Immature natural killer cell (primary cell): ENCODE data around the gene DTX4. TPM values are rescaled to one million over a fixed set of nuclear protein-coding genes. Genes with fewer than 3 reads are reported as not detected.

Experiments used
- DNase-seq, 3 donors: peaks; one replicate each; pipeline ENCODE4 v3.0.0; 2022; ENCODE audit warnings: mixed read lengths in 1 of 3
- H3K27ac Mint-ChIP-seq, 6 donors: one replicate each; pipeline ENCODE4 v1.8.0; 2020; ENCODE audit warnings: mixed read lengths in 6 of 6, mild to moderate bottlenecking in 5 of 6, inconsistent platforms in 4 of 6, moderate library complexity in 3 of 6
- H3K27me3 Mint-ChIP-seq, 3 donors: one replicate each; pipeline ENCODE4 v1.8.0; 2020 to 2021; ENCODE audit warnings: low read depth in 3 of 3, mild to moderate bottlenecking in 3 of 3, mixed read lengths in 3 of 3, moderate library complexity in 3 of 3, inconsistent platforms in 1 of 3
- H3K36me3 Mint-ChIP-seq, 3 donors: one replicate each; pipeline ENCODE4 v1.8.0; 2020; ENCODE audit warnings: mixed read lengths in 3 of 3, inconsistent platforms in 2 of 3, mild to moderate bottlenecking in 2 of 3
- H3K4me1 Mint-ChIP-seq, 2 donors: one replicate each; pipeline ENCODE4 v1.8.0; 2020; ENCODE audit warnings: inconsistent platforms in 2 of 2, mild to moderate bottlenecking in 2 of 2, mixed read lengths in 2 of 2, moderate library complexity in 1 of 2
- H3K4me3 Mint-ChIP-seq, 5 donors: one replicate each; pipeline ENCODE4 v1.8.0; 2020; ENCODE audit warnings: mild to moderate bottlenecking in 5 of 5, mixed read lengths in 5 of 5, inconsistent platforms in 3 of 5, moderate library complexity in 3 of 5
- H3K9me3 Mint-ChIP-seq, 6 donors: one replicate each; pipeline ENCODE4 v1.8.0; 2020; ENCODE audit warnings: mild to moderate bottlenecking in 6 of 6, mixed read lengths in 6 of 6, inconsistent platforms in 4 of 6, moderate library complexity in 3 of 6
- polyA plus RNA-seq, 3 donors: library from polyadenylated mRNA; unstranded; fragments of 300-500 nt; fragmentation: Illumina TruSeq; gene quantifications; one replicate each; pipeline ENCODE4 v1.2.3, GENCODE V29; 2021

DTX4 gene
- polyA plus RNA-seq, 3 donors from 2014 or later, result 0.16 to 1.2 (median 0.22) TPM

DNA sequence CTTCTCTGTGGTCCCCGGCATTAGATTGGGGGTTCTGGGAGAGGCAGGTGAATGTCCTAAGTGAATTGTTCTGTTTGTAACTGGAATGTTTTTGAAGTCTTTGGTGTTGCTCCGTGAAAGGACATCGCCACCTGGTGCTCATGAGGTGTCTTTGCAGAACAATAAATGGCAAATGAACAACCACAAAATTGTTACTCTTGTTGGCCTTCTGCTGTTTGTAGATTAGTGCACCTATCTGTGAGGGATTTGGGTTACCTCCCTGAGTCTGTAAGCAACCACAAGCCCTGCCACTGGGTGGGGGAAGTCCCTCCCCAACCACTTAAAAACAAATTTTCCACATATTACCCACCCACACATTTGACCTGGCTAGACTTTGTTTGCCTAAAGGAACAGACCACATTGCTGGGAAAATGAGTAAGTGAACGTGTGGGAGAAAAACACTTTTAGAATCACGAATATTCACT is 36.1 kb downstream of the DTX4 start:
- H3K4me1 Mint-ChIP-seq, result peaks cover 6 to 16% of the 10 kb centered on the region in 2 donors
- no peaks in the 10 kb centered on the region for H3K36me3 Mint-ChIP-seq
- peaks cover 4 to 9% (median 8%) of the 10 kb centered on the region in 3 donors for H3K27me3 Mint-ChIP-seq
- H3K9me3 Mint-ChIP-seq, result no peaks in the 10 kb centered on the region
- H3K4me3 Mint-ChIP-seq, result peak overlapping the region in 2 of 5 donors; percentile 22 to 55
- peak in 2 of 3 donors; percentile 19 to 25 for DNase-seq
- no peak overlapping the region for H3K27ac Mint-ChIP-seq

DNA sequence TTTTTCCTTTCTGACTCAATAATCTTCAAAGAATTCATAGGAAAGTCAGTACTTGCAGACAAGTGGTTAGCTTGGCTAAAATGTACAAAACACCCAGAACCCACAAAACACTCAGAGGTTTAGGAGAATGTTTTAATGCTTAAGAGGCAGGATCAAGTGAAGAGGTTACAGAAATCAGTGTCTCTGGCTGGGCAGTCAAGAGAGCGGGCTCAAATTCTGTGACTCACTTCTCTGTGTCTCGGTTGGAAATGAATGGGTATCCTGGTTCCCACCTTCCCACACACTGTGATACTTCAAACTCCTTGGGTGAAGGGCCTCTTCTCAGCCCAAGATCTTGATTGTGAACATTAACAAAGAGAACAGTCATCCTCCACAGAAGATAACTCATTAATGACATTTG is 37.0 kb downstream of the DTX4 start:
- Mint-ChIP-seq H3K4me1 (peaks cover 6 to 16% of the 10 kb centered on the region in 2 donors), H3K9me3 (no peaks in the 10 kb centered on the region), H3K27me3 (peaks cover 4 to 9% (median 8%) of the 10 kb centered on the region in 3 donors), H3K4me3 (no peak overlapping the region), H3K36me3 (no peaks in the 10 kb centered on the region), H3K27ac (no peak overlapping the region)
- no peak for DNase-seq

DNA sequence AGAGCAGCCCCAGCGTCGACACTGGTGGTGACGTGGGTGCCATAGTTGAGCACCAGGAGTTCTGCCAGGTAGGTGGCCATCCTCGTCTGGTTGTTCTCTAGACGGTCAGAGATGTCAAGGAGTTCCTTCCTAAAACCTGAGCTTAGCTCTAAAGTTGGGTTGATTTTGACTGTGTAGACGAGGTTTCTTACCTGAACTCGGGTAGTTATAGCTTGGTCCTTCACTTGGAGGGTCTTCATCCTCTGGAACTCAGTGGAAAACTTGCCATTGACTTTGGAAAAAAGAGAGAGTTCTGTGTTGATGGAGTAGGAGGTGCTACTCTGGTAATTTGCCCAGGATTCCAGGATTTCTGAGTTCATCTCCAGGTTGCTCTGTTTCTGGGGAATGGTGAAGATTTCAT is 40.3 kb downstream of the DTX4 start:
- Mint-ChIP-seq H3K27ac (peak overlapping the region in 1 of 6 donors; percentile 9), H3K4me3 (no peak overlapping the region), H3K27me3 (peaks cover 4 to 9% (median 7%) of the 10 kb centered on the region in 3 donors), H3K9me3 (no peaks in the 10 kb centered on the region), H3K36me3 (no peaks in the 10 kb centered on the region), H3K4me1 (peaks cover 4 to 25% of the 10 kb centered on the region in 2 donors)
- DNase-seq, result no peak

DNA sequence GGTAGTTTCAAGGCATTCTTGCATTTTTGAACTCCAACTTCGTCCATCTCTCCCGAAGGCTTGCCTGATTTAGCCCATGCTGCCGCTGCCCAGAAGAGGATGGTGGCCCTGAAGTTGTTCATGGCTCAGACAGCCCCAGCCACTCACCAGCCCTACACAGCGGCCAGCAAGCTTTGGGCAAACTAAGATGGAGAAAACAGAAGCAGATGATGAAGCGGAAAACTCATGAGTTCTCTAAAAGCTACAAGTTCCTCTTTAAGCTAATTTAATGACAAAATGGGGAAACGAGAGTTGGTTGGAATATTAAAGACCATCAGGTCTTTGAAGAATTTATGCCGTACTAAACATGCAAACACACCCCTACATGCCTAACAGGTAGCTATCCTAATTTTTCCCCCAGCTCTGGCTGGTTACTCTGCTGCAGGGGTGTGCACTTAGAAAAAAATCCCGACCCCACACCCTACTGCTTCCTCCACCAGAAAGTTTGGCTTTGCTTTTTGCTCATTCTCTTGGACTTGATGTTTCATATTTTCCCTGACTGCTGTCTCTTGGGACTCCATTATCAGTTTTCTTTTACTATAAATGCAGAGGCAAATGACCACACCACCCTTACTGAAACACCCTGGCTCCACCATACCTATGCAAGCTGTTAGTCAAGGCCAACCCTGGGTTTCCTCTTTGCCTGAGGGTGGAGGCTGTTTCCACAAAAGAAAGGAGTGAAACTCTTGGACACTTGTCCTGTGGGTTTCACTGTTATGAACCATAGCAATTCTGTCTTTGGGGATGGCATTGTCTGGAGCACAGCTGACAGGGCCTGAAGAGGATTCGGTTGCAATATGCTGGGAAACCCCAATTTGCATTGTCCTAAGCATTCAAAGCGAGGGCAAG is 41.1 kb downstream of the DTX4 start, which contains the start of gene MPEG1:
Gene MPEG1 (minus strand): TSS at position 184 of the 888 bp plus-strand sequence. CDS start 62 bp downstream, at position 122.
- H3K27me3 Mint-ChIP-seq, result peaks cover 0 to 7% (median 7%) of the 10 kb centered on the region in 3 donors
- no peak within 1 kb of the TSS for H3K4me3 Mint-ChIP-seq
- H3K9me3 Mint-ChIP-seq, result no peaks in the 10 kb centered on the region
- peak within 1 kb of the TSS in 2 of 6 donors; percentile 9 to 61 for H3K27ac Mint-ChIP-seq
- H3K4me1 Mint-ChIP-seq, result peaks cover 0 to 21% of the 10 kb centered on the region in 2 donors
- DNase-seq, result no peak
- H3K36me3 Mint-ChIP-seq, result no peaks in the 10 kb centered on the region

DNA sequence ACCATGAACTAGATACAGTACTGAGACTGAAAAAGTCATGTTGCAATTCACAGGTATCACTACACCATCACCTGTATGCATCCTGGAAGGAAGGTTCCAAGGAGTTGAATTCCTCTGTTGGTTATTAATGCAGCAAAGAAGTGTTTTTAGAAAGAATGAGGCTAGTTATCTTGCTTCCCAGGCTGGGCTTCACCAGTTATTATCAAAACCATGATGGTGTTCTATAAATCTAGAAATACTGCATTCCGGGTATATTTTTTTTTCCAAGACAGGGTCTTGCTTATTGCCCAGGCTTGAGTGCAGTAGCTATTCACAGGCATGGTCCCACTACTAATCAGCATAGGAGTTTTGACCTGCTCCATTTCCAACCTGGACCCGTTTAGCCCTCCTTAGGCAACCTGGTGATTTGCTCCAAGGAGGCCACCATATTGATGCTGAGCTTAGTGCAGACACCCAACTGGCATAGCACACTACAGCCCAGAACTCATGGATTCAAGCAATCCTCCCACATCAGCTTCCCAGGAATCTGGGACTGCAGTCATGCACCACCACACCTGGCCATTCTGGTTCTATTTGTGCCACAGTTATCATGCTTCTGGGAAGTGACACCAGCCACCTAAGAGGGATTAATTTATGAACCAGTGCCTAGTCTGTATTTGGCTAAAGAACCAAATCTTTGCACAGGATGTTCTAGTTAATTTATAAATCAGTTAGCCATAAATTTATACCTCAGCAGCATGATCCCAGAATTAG is 42.4 kb downstream of the DTX4 start:
- no peaks in the 10 kb centered on the region for H3K36me3 Mint-ChIP-seq
- H3K27me3 Mint-ChIP-seq, result peaks cover 0 to 7% (median 7%) of the 10 kb centered on the region in 3 donors
- H3K27ac Mint-ChIP-seq, result no peak overlapping the region
- peaks cover 0 to 12% of the 10 kb centered on the region in 2 donors for H3K4me1 Mint-ChIP-seq
- H3K4me3 Mint-ChIP-seq, result no peak overlapping the region
- no peaks in the 10 kb centered on the region for H3K9me3 Mint-ChIP-seq
- no peak for DNase-seq

DNA sequence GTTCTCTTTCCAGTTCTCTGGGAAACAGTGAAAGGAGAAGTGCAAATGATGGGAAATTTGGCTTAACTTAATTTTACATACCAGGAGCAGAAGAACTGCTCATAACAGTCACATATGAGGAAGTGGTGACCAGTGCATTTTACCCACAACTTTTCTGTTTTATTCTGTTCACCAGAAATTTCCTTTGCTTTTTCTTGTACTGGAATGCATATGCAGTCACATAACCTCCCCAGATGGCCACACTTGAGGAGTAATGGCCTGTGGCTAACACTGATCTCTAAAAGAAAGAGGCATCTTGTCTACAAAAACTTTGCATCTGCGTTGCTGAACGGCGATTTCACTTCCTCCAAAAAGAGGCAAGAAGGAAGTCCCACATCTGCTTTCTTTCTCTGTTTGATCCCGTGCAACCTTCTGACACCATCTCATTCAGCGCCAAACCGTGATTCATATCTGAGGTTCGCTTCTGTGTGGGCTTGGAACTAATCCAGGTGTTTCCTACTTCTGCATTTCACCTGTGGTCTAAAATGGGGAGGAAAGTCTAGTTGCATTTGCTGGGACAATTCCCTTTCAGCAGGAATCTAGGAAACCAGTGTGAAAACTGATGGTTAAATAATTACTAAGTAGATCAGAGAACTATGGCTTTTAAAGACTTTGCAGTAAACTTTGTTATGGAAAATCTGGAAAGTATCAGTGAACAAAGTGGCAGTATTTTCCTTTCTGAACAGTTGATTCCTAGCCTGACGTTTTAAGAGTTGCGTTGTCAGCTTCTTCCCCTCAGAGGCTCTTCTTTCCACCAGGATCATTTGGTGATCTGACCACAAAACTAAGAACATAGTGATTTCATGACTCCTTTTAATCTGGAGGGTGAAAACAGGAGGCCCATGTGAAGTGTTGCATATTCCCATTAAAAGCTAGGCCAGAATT is 45.0 kb downstream of the DTX4 start:
- Mint-ChIP-seq H3K4me1 (peaks cover 0 to 12% of the 10 kb centered on the region in 2 donors), H3K4me3 (peak overlapping the region in 1 of 5 donors; percentile 25), H3K27ac (no peak overlapping the region), H3K36me3 (peaks cover 0 to 3% (median 0%) of the 10 kb centered on the region in 3 donors), H3K27me3 (no peaks in the 10 kb centered on the region), H3K9me3 (no peaks in the 10 kb centered on the region)
- DNase-seq, result peak in 1 of 3 donors; percentile 5

DNA sequence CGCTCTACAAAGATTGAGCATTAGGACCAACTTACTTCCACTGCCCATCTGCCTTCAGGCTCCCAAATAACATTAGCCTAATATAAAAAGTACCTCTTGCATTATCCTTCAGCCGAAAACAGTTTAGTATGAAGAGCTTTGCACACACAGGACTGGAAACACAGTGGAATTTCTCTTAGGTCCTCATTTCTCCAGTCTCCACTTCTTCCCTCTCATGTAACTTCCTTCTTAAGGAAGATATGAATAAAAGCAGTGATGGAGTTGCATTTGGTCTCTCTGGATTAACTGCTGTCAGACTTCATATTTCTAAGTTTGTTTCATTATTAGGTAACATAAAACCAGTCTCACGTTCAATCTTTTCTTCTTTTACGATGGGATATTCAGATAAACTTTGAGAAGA is 46.4 kb downstream of the DTX4 start:
- no peaks in the 10 kb centered on the region for H3K27me3 Mint-ChIP-seq
- DNase-seq, result no peak
- H3K4me1 Mint-ChIP-seq, result peaks cover 0 to 13% of the 10 kb centered on the region in 2 donors
- no peak overlapping the region for H3K4me3 Mint-ChIP-seq
- no peaks in the 10 kb centered on the region for H3K9me3 Mint-ChIP-seq
- no peak overlapping the region for H3K27ac Mint-ChIP-seq
- H3K36me3 Mint-ChIP-seq, result peaks cover 0 to 3% (median 0%) of the 10 kb centered on the region in 3 donors

DNA sequence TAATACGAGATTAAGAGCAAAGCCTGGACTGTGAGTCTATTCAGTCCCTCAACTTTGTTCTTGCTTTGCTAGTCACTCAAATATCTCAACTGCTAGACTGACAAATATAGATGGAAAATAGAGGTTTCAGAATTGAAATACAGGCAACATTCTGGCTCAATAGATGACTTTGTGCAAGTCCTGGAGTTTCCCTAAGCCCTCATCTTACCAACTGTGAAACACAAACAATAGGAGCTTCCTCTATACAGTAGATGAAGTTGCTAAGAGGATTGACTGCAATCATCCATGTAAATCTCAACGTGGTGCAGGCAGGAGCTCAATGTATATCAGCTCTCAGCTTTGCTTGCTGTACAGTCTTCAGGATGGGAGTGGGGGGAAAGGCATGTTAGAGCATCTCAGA is 47.0 kb downstream of the DTX4 start:
- H3K27me3 Mint-ChIP-seq, result no peaks in the 10 kb centered on the region
- H3K4me3 Mint-ChIP-seq, result no peak overlapping the region
- peaks cover under 1 to 19% of the 10 kb centered on the region in 2 donors for H3K4me1 Mint-ChIP-seq

DNA sequence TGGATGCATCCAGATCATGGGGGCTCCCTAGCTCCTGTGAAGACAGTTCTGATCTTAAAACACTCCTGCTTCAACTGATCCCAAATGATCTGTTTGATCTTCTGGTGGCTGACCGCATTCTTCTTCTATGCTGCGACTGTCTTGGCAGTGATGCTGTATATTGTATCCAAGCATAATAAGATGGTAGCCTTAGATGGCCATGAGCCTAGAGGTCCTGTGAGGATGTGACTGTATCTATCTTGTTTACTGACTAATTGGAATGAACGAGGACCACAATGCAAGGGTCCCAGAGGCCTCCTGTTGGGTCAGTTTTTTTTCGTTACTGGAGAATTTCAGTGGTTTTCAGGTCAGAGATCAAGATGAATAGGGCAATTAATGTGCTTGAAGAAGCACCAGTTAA is 47.9 kb downstream of the DTX4 start:
- H3K27me3 Mint-ChIP-seq, result peaks cover 0 to 4% (median 0%) of the 10 kb centered on the region in 3 donors

More for the DNA sequence above, 47.0 kb downstream of the DTX4 start:
- no peak for DNase-seq
- no peaks in the 10 kb centered on the region for H3K9me3 Mint-ChIP-seq
- no peak overlapping the region for H3K27ac Mint-ChIP-seq
- H3K36me3 Mint-ChIP-seq, result peaks cover 0 to 3% (median 0%) of the 10 kb centered on the region in 3 donors

DNA sequence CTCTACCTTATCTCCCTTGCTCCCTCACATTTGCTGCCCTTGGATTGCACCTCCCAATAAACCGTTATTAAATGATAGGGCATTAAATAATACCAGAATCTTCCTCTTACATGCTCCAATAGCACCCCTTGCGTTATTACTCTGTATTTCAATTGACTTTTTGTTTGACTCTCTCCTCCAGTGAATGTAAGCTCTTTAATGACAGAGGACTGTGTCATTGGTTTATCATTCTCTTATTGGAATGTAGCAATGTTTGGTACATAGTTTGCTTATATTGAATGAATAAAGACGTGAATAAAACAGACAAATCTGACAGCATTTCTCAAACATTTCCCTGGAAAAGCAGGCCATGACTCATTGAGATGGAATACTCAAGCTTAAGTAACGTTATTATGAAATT is 49.5 kb downstream of the DTX4 start:
- no peak for DNase-seq
- Mint-ChIP-seq H3K36me3 (peaks cover 0 to 3% (median 0%) of the 10 kb centered on the region in 3 donors), H3K27me3 (peaks cover 0 to 4% (median 0%) of the 10 kb centered on the region in 3 donors), H3K4me3 (no peak overlapping the region), H3K27ac (no peak overlapping the region), H3K4me1 (peaks cover 3 to 25% of the 10 kb centered on the region in 2 donors), H3K9me3 (no peaks in the 10 kb centered on the region)

More for the DNA sequence above, 47.9 kb downstream of the DTX4 start:
- Mint-ChIP-seq H3K36me3 (peaks cover 0 to 3% (median 0%) of the 10 kb centered on the region in 3 donors), H3K27ac (no peak overlapping the region), H3K9me3 (no peaks in the 10 kb centered on the region), H3K4me1 (peaks cover 3 to 28% of the 10 kb centered on the region in 2 donors), H3K4me3 (no peak overlapping the region)
- no peak for DNase-seq

DNA sequence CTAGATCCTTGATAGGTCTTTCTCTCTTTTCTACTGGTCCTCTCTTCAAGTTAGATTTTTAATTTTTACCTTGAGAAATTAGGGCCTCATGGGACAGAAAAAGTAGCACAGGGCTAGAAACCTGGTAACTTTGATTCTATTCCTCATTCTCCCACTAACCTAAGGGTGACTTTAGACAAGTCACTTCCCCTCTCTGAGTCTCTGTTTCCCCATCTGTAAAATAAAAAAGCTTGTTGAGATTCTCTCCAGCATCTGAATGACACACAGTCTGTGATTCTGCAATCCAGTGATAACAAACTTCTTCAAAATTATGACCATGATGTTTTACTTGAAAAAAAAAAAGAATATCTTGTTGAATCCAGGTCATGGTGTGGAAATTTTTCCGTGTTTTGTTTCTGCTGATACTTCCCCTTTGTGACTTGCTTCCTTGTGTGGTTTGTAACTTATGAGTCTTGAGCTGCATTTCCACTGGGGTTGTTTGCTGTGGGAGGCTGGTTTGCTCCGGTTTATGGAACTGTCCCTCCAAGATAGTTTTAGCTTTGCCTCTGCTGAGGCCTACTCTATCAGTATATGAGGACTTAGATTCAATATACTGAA is 50.6 kb downstream of the DTX4 start:
- H3K27me3 Mint-ChIP-seq, result peaks cover 0 to 4% (median 0%) of the 10 kb centered on the region in 3 donors
- H3K9me3 Mint-ChIP-seq, result no peaks in the 10 kb centered on the region
- no peak overlapping the region for H3K4me3 Mint-ChIP-seq
- DNase-seq, result no peak
- H3K4me1 Mint-ChIP-seq, result peaks cover 3 to 16% of the 10 kb centered on the region in 2 donors
- H3K27ac Mint-ChIP-seq, result no peak overlapping the region
- H3K36me3 Mint-ChIP-seq, result peaks cover 0 to 3% (median 0%) of the 10 kb centered on the region in 3 donors

DNA sequence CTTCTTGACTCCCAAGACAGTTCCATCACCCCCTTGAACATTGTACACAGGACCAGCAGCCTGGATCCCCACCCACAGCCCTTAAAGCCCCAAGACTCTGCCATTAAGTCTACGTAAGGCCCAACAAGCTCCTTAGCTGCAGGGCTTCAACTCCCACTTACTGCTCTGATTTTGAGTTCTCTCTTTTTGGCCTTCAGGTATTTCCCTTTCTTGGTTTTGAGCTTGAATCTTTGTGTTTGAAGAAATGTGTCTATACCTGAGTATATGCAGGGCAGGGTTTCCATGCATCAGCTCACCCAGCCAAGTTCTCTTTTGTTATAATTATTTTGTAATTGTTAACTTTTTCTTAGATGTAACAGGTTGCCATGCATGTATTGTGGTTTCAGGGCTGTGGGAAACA is 51.2 kb downstream of the DTX4 start:
- H3K27me3 Mint-ChIP-seq, result peaks cover 0 to 4% (median 0%) of the 10 kb centered on the region in 3 donors
- H3K27ac Mint-ChIP-seq, result no peak overlapping the region
- H3K9me3 Mint-ChIP-seq, result no peaks in the 10 kb centered on the region
- H3K4me1 Mint-ChIP-seq, result peaks cover 3 to 16% of the 10 kb centered on the region in 2 donors
- H3K4me3 Mint-ChIP-seq, result no peak overlapping the region
- no peak for DNase-seq
- H3K36me3 Mint-ChIP-seq, result peaks cover 0 to 3% (median 0%) of the 10 kb centered on the region in 3 donors
